ENCODE measurements around the gene CFAP45.

Gene CFAP45

GRCh38 chr1:159900086-159900680, at the start of gene CFAP45:
Gene CFAP45 (minus strand): TSS chr1:159900165. CDS start chr1:159900098, 67 bp downstream.
- no peak for DNase-seq

DNA sequence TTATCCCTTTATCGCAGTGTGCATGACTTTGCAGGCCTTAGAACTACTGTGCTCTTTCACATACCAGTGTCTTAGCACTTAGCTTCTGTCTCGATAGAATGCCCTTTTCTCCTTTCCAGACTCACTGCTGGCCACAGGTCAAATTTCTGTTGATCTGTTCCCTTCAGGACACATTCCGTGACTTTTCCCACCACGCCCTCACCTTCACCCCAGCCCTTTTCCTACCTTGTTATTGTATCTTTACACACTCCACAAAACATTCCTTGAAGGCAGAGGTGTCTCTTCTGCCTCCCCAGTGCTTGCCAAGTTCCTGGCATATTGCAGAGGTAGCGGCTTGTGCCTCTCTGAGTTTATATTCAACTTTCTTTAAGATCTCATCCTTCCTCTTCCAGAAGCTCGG, 49.2 kb upstream of the CFAP45 start:
- DNase-seq: no peak

DNA sequence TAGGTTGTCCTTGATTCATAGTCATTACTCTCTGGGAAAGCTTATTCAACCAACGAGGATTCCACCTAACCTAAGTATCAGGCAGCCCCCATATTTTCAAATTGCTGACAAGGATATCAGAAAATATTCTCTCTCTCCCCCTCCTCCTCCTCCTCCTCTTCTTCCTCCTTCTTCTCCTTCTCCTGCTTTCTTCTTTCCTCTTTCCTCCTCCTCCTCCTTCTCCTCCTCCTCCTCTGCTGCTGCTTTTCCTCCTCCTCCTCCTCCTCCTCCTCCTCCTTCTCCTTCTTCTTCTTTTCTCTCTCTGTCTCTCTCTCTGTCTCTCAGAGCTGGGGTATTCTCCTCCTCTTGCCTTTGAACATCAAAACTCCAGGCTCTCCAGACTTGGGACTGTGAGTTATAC, 48.0 kb upstream of the CFAP45 start:
- DNase-seq: no peak

DNA sequence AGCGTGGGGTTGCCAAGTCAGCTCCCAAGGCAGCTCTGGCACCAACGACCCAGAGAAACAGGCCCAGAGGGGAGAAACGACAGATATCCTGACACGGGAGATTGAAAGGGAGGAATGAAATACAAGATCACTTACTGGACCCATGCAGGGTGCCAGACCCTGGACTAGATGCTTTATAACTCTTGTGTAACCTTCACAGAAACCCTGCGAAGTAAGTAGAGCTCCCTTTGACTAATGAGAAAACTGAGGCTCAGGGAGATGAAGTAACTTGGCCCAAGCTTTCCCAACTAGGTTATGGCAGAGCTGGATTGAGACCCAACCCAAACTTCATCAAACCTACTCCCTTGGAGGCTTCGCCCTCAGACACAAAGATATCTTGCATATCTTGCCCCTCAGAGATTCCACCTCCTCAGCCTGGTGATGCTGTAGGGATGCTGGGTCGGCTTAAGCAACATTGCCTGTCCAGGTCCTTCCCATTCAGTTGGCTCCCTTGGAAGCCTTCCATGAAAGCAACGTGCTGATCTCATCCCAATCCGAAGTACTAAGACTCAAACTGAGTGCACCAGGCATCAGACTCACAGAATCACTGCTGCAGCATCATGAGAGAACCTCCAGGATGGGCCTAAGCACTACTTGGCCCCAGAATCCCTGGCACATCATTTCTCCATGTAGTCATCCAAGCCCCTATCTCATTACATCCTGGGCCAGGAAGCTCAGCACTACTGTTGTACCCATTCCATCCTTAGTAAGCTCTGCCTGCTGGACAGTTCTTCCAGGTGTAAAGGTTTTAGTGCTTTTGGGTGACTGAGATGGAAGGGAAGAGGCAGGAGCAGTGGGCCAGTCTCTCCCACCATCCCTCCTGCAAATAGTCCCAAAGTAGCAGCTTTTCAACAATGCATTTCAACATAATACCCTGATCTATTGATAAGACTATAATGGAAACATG, 46.5 kb upstream of the CFAP45 start:
- no peak for DNase-seq

DNA sequence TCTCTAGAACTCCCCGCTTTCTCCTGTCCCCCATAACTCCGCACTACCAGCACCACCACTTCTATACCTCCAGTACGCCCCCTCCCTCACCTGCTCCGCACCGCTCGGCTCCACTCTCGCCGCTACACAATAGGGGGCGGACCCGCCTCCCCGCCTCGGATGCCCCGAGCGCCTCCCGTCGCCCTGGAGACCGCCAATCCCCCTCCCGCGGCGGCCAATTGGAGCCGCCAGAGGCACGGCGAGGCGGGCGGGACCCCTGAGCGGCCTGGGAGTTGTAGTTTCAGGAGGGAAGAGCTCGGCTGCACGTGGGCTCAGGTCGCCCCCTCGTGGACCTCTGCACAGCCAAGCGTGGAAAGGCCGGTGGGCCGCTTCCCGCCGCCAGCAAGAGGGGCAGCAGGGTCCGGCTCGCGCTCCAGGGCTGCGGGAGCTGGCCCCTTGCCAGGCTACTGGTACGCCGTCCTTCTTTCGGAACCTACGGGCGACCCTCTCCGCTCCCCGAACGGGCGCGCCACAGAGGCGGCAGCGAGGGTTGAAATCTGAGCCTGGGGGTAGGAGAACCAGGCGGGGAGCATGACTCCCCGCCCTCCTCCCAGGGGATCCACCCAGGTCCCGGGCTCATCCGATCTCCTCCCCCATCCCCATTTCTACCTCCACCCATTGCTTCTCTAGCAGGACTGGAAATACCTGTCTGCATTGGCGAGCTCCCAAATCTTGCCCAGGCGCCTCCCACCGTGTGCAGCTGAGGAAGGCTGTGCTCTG, 45.7 kb upstream of the CFAP45 start, which contains the start of gene IGSF9:
Gene IGSF9 (minus strand): TSS at position 131 of the 759 bp plus-strand sequence. CDS start 2,159 bp downstream, outside the sequence.
- peak; percentile 70 for DNase-seq

- DNase-seq: no peak
Measured at GRCh38 chr1:159944623-159945455, 44.9 kb upstream of the CFAP45 start.

DNA sequence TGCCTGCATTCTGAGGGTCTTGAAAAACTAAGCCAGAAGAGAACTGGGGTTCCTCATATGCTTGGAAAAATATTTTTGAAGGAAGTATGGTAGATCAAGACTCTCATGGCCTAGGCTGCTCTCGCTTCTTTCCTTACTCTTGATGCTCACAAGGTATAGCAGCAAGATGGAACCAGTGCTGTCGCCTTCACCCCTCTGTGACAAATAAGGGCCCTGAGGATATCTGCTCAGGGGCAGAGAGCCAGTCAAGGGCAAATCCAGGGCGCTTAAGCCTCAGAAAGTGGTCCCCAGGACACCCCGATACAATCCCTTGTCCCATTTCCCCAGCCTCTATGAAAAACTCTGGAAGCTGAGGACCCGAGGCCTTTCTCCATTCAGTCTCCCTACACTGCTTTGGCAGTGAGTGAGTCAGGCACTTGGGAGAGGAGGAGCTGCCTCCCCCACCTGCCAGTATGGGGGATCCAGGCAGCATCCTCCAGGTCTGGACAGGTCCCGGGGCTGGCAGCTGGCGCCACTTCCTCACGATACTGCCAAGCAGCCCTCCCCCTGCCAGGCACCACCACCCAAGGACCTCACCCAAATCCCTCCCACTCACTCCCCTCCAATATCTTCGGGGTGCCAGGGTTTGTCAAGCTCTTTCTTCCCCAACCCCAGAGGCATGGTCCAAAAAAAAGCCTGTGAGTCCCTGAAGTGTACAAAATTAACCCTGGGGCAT, 44.1 kb upstream of the CFAP45 start:
- DNase-seq: no peak

DNA sequence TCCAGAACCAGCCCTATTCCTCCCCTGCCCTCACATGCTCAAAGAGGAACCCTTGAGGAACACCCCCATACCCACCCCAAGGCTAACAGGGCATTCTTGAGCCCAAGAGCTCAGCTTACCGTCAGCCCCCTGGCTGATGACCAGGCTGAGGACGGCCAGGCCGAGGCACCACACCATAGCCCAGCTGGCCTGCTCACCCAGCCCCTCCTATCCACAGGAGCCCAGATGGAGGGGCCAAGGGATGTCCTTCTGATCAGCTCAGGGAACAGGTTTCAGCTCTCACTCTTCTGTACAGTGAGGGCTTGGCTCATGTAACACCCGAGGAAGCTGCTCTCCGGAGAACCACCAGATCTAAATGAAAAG, 43.3 kb upstream of the CFAP45 start:
- DNase-seq: no peak

DNA sequence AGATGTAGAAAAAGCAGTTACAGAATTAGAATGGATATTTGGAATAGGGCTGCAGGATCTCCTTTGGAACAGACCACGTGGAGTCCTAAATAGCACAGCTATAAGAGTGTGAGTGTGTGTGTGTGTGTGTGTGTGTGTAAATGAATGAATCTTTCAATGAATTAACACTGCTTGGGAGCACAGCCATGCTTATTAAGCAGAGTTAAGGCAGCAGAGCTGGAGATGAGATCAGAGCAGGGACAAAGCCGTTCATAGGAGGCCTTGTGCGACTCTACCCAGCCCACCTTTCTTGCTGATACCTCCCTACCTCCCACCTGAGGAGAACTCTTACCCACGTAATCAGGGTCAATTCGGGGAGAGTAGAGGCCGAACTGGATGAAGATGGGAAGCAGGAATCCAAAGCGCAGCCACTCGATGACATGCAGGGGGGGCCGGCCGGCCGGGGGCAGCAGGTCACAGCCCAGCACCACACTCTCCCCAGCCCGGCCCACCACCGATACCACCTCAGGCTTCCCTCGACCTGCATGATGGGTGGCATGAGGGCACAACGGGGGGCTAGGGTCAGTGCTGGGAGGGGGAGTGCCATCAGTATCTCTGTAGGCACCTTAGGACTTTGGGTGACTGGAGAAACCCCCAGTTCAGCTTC, 42.8 kb upstream of the CFAP45 start:
- no peak for DNase-seq

DNA sequence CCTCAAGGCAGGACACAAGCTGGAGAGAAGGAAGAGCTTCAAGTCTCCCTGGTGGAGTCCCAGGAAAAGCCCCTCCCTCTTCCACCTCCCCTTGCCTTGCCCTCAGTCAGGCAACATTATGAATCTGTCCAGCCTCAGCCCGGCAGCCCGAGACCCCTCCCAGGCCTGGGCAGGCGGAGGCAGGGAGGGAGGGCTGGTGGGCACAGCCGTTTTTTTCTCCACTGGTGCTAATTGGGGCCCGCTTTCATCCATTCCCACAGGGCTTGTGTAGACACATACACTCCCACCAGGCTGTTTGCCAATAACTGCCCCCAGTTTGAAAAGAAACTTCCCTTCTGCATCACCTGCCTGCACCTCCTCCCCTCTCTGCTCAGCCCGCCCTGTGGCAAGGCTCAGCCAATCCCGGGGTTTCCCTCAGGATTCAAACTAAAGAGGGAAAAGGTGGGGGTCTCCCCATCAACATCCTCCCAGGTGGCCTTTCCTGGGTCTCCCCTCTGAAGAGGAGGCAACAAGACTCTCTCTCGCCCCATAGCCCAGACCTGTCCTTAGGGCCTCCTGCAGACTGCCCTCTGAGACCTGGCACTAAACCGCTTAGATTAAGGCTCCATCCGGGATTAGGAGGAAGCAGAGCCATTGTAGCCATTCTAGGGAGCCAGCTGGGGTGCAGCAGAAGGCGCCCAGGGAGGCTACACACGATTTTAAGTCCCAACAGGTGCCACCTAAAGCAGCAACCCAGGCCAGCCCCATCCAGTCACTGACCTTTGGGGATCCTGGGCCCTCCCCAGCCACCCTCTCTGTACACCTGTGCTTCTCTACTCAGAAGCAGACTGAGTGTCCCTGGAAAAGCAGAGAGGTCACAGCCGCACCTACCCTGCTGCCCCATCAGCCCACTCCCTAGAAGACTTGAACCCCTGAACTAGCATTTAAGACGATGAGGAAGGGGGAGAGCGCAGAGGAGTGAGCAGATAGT, 41.9 kb upstream of the CFAP45 start:
- no peak for DNase-seq

GRCh38 chr1:159941141-159941540, 41.2 kb upstream of the CFAP45 start:
- DNase-seq: no peak

- no peak for DNase-seq
Measured at GRCh38 chr1:159940006-159940620, 40.1 kb upstream of the CFAP45 start.

- no peak for DNase-seq
Measured at GRCh38 chr1:159939678-159940002, 39.7 kb upstream of the CFAP45 start.

- no peak for DNase-seq
Measured at GRCh38 chr1:159938905-159939677, 39.1 kb upstream of the CFAP45 start.

DNA sequence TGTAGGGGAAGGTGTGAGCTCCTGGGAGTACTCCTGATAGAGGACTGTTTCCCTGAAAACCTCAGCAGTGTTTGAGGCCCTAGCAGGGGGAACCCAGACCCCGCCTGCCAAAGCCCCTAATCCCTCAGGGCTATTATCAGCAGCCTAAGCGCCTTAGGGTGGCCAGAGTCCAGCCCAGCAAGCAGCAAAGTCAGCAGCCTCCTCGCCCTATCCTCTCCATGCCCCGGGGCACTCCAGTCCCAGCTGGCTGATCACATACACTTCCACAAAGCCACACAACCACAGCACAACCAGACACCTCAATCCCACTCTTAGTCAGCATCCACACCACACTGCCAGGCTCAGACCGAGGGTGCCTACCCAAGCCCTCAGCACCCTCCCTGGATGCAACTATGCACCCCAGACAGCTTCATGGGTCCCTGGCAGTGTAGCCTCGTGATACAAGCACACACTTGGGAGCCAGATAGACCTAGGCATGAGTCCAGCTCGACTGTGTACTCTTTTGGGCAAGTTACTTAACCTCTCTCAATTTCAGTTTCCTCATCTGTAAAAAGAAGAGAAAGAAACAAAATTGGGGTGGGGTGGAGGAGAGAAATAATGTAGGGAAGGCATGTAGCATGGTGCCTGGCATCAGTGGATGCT, 38.4 kb upstream of the CFAP45 start:
- DNase-seq: no peak

GRCh38 chr1:159937054-159937750, 37.2 kb upstream of the CFAP45 start:
- DNase-seq: no peak

DNA sequence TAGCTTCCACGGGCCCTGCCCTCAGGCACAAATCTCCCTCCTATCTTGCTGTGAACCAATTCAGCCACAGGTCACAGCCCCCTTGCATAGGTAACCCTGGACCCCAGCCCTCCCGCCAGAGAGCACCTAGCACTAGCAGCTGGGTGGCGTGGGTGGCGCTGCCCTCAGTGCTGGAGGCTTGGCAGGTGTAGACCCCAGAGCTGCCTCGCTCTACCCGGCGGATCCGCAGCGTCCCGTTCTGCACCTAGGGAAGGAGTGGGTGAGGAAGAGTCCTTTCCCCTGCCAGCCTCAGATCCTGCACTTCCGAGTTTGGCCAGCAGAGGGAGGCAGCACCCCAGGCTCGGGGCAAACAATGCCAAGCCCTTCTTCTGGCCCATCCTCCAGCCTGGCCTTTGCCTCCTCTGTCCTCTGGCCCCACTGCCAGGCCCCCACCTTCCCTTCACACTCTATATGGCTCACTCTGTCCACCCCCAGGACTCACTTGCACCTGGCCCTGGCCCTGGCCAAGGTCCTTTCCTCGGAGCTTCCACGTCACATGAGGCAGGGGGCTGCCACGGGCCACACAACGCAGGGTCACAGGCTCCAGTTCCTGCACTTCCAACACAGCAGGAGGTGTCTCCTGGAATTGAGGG, 36.4 kb upstream of the CFAP45 start:
- DNase-seq: peak; percentile 87
